Thymus (tissue), 11 donors: Measurements from ENCODE around the gene LCA5. TPM values are rescaled to one million over a fixed set of nuclear protein-coding genes. Genes with fewer than 3 reads are reported as not detected.

Experiments
- DNase-seq, 9 donors: peaks; one replicate each; pipeline ENCODE4 v3.0.0-alpha.2; 2013; ENCODE audit warnings: low spot score in 9 of 9, low read depth in 6 of 9, missing footprints in 1 of 9
- H3K27ac ChIP-seq, 2 donors: one replicate each; pipeline ENCODE4 v1.5.1; 2013; ENCODE audit warnings: control low read depth in 1 of 2, low read depth in 1 of 2, low read length in 1 of 2, mild to moderate bottlenecking in 1 of 2, moderate library complexity in 1 of 2
- H3K27me3 ChIP-seq, 2 donors: one replicate each; pipeline ENCODE4 v1.5.1; 2013; ENCODE audit warnings: low read length in 1 of 2; ENCODE audit not compliant: control insufficient read depth in 2 of 2, insufficient read depth in 1 of 2
- H3K36me3 ChIP-seq, 2 donors: one replicate each; pipeline ENCODE4 v1.5.1; 2013; ENCODE audit warnings: low read length in 1 of 2, mild to moderate bottlenecking in 1 of 2, moderate library complexity in 1 of 2; ENCODE audit not compliant: control insufficient read depth in 2 of 2, insufficient read depth in 2 of 2
- H3K4me1 ChIP-seq, 2 donors: one replicate each; pipeline ENCODE4 v1.5.1; 2013; ENCODE audit warnings: low read length in 2 of 2; ENCODE audit not compliant: control insufficient read depth in 2 of 2, insufficient read depth in 2 of 2
- H3K4me3 ChIP-seq, 2 donors: one replicate each; pipeline ENCODE4 v1.5.1; 2013; ENCODE audit warnings: low read length in 2 of 2, control low read depth in 1 of 2, mild to moderate bottlenecking in 1 of 2
- H3K9me3 ChIP-seq, 2 donors: one replicate each; pipeline ENCODE4 v1.5.1; 2013; ENCODE audit warnings: low read length in 1 of 2, mild to moderate bottlenecking in 1 of 2; ENCODE audit not compliant: control insufficient read depth in 2 of 2, insufficient read depth in 1 of 2
- WGBS: extraction: QIAGEN DNeasy Blood & Tissue Kit; methylation state at CpG from one replicate; pipeline ENCODE4 v1.1.7; 2013; 5-methylcytosine and 5-hydroxymethylcytosine counted together
- polyA plus RNA-seq: library from polyadenylated mRNA; stranded (reverse); fragments of 200-250 nt; gene quantifications from one replicate; pipeline ENCODE4 v1.2.3, GENCODE V29; 2013
- total RNA-seq: library from RNA; stranded (reverse); fragments of 120-200 nt; gene quantifications from one replicate; pipeline ENCODE4 v1.2.4, GENCODE V29; 2013
- donor health status: healthy.

Gene LCA5
- total and polyA plus RNA-seq, 2 donors = 1.3 to 1.7 TPM

- no peak overlapping the region for H3K4me3 ChIP-seq
- no peak for DNase-seq
- H3K27me3 ChIP-seq = no peaks in the 10 kb centered on the region
- no peaks in the 10 kb centered on the region for H3K9me3 ChIP-seq
- no peaks in the 10 kb centered on the region for H3K36me3 ChIP-seq
- H3K4me1 ChIP-seq = no peaks in the 10 kb centered on the region
- H3K27ac ChIP-seq = no peak overlapping the region
- WGBS = 94% methylated on average over 2 of the region's 2 CpGs
Observed at GRCh38 chr6:79568996-79569395, 31.8 kb upstream of the LCA5 start.

- 96% methylated on average over 2 of the region's 2 CpGs for WGBS
Observed at GRCh38 chr6:79564636-79565035, 27.4 kb upstream of the LCA5 start.

GRCh38 chr6:79559706-79560105 lies 22.5 kb upstream of the LCA5 start:
- H3K27ac ChIP-seq = no peak overlapping the region
- no peaks in the 10 kb centered on the region for H3K36me3 ChIP-seq
- H3K4me3 ChIP-seq = no peak overlapping the region
- no peaks in the 10 kb centered on the region for H3K27me3 ChIP-seq
- no peak for DNase-seq
- no peaks in the 10 kb centered on the region for H3K4me1 ChIP-seq
- H3K9me3 ChIP-seq = no peaks in the 10 kb centered on the region
- WGBS = 98% methylated on average over 2 of the region's 2 CpGs

More at GRCh38 chr6:79564636-79565035, 27.4 kb upstream of the LCA5 start:
- Histone ChIP-seq H3K4me1 (no peaks in the 10 kb centered on the region), H3K9me3 (no peaks in the 10 kb centered on the region), H3K27me3 (no peaks in the 10 kb centered on the region), H3K27ac (no peak overlapping the region), H3K4me3 (no peak overlapping the region), H3K36me3 (no peaks in the 10 kb centered on the region)
- no peak for DNase-seq

DNA sequence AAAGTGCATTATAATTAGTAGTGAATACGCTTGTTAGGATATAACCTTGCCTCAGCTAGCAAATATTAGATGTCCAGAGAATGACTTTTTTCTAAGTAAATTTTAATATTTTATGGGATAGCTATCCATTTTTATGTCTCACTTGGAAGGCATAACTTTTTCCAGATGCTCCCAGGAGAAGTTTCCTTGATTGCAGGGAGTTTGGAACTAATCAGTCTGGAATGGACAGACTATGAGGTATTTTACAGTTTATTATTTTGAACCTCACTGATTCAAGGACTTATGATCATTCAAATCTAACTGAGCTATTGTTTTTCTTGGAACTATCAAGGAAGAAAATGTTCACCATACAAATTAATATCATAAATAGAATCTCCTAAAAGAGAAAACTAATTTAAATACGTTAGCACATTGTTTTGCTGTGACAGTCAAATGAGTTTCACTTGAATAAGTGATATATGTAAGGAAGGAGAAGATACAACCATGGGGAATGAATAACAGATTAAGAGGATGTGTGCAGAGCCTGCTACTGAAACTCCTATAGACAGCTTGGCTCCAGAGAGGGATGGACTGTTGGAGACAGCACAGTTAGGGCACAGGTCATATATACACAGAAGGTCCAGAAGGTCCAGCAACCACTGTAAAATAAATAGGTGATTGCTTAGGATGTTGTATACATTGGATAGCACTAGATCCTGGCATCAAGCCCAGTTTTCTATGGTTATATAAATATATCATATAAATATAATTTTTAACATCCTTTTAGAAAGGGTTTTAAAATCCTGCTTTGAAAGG lies 20.6 kb upstream of the LCA5 start:
- no peak for DNase-seq

DNA sequence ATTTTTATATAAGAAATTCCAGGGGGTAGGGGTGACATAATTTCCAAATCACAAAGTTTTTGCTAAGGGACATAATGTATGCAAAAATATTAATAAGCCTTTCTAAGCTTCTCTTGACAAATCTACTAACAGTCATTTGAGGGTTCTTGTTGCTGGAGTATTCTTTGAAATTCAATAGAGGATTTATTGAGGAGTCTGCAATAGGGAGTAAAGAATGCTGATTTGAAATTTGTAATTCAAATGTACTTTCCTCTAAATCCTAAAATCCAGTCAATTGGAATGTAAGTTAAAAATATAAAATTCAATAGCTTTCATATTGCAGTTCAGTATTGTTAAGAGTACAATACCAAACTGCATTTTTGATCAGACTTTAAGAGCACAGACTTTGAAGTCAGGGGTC lies 17.1 kb upstream of the LCA5 start:
- no peaks in the 10 kb centered on the region for H3K27me3 ChIP-seq
- no peaks in the 10 kb centered on the region for H3K4me1 ChIP-seq
- H3K27ac ChIP-seq = no peak overlapping the region
- DNase-seq = no peak
- H3K4me3 ChIP-seq = no peak overlapping the region
- no peaks in the 10 kb centered on the region for H3K36me3 ChIP-seq
- no peaks in the 10 kb centered on the region for H3K9me3 ChIP-seq

More for the DNA sequence above, 20.6 kb upstream of the LCA5 start:
- Histone ChIP-seq H3K27ac (no peak overlapping the region), H3K27me3 (no peaks in the 10 kb centered on the region), H3K4me1 (no peaks in the 10 kb centered on the region), H3K4me3 (no peak overlapping the region), H3K9me3 (no peaks in the 10 kb centered on the region), H3K36me3 (no peaks in the 10 kb centered on the region)
- WGBS = 99% methylated on average over 2 of the region's 2 CpGs

DNA sequence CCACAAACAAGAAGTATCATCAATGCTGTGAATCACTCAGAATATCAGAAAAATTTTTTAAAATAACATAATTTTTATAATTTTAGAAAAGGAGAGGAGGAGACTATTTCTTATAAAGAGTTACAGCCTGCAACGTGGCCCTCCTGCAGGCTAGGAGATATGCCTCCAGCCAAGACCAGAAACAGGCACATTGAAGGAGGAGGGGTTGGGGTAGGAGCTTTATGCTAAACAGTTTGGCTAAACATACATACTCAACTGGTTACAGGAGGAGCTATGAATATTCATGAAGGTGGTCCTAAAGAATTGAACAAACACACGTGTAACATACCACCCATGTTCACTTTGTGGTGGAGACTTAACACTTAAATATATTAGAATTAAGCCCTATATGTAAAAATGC lies 14.2 kb upstream of the LCA5 start:
- Histone ChIP-seq H3K36me3 (no peaks in the 10 kb centered on the region), H3K27me3 (no peaks in the 10 kb centered on the region), H3K27ac (no peak overlapping the region), H3K9me3 (no peaks in the 10 kb centered on the region), H3K4me3 (no peak overlapping the region), H3K4me1 (no peaks in the 10 kb centered on the region)
- WGBS = 87% methylated on average over 2 of the region's 2 CpGs
- no peak for DNase-seq

DNA sequence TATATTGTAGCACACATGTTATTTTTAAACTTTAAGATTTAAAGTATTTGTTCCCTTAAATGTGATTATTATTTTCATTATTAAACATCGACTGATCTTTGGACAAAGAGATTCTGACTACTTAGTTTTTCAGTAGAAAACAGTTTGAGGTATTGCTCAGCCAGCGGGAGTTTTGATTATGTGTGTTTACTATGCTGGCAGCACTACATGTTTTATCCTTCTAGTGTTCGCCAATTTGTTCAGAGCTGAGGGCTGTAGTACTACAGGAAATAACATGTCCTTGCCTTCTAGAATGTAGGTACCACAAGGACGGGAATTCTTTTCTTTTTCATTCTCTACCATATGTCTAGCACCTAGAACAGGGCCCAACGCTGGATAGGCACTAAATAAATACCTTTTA lies 11.1 kb upstream of the LCA5 start:
- Histone ChIP-seq H3K9me3 (no peaks in the 10 kb centered on the region), H3K4me3 (no peak overlapping the region), H3K27ac (no peak overlapping the region), H3K27me3 (no peaks in the 10 kb centered on the region), H3K4me1 (peaks cover 0 to 5% of the 10 kb centered on the region in 2 donors), H3K36me3 (no peaks in the 10 kb centered on the region)
- 97% methylated on average over 5 of the region's 5 CpGs for WGBS
- no peak for DNase-seq

DNA sequence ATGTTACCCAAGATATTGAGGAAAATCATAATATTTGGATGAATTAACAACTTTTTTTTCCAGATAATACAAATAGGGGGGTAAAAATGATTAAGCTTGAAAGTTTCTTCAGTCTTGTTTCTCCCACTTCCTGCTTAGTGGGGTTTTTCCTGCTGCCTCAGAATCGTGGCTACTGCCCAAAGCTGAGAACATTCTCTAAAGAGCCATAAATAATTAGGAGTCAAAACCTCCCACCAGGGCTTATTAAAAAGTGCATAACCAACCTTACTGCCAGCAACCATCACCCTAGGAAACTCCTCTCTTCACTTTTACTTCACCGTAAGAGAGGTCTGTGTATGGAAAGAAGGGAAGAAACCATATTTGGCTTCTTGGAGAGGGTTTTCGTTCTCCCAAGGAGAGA lies 9.0 kb upstream of the LCA5 start:
- Histone ChIP-seq H3K27ac (no peak overlapping the region), H3K4me3 (no peak overlapping the region), H3K4me1 (peaks cover 0 to 5% of the 10 kb centered on the region in 2 donors), H3K9me3 (no peaks in the 10 kb centered on the region), H3K27me3 (no peaks in the 10 kb centered on the region), H3K36me3 (no peaks in the 10 kb centered on the region)
- 71% methylated on average over 3 of the region's 3 CpGs for WGBS
- no peak for DNase-seq

DNA sequence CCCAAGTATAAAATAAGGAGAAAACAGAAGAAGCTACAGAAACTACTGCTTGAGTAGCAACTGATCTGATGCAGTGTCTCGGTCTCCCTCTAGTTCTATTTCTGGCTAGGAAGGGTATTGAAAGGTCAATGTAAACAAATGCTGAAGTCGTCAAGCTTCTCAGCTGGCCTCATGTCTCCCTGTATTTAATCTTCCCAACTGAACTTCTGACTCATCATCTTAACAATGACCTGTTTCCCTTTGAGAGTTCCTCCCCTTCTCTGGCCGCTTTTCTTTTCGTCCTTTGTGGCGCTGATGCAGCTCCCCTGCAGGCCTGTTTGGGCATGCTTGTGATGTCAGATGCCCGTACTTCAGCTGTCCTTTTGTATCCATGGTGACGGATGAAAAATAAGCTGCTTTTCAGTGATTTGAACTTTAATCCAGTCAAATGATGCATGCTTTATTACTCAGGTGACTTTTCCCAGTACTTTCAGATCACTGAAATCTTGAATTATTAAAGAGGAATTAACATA lies 7.8 kb upstream of the LCA5 start:
- WGBS = 47% methylated on average over 7 of the region's 7 CpGs
- Histone ChIP-seq H3K4me3 (no peak overlapping the region), H3K4me1 (peaks cover 0 to 5% of the 10 kb centered on the region in 2 donors), H3K27ac (peak overlapping the region; percentile 49 to 65), H3K9me3 (no peaks in the 10 kb centered on the region), H3K27me3 (no peaks in the 10 kb centered on the region), H3K36me3 (no peaks in the 10 kb centered on the region)
- DNase-seq = peak in 3 of 9 donors; percentile 10 to 50 (median 14)
